IPS-11a (cell line): Measurements from ENCODE around the gene SELENOT.
"Not testable (repeated sequence)": the region's sequence is repeated elsewhere in the genome, so short reads cannot be mapped to it uniquely, and the experiment has no call there.

Experiments
- H3K4me3 ChIP-seq: one replicate; pipeline ENCODE4 v1.5.1; 2013; ENCODE audit warnings: low read depth, low read length, control low read depth

The SELENOT gene, protein sequence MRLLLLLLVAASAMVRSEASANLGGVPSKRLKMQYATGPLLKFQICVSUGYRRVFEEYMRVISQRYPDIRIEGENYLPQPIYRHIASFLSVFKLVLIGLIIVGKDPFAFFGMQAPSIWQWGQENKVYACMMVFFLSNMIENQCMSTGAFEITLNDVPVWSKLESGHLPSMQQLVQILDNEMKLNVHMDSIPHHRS

DNA sequence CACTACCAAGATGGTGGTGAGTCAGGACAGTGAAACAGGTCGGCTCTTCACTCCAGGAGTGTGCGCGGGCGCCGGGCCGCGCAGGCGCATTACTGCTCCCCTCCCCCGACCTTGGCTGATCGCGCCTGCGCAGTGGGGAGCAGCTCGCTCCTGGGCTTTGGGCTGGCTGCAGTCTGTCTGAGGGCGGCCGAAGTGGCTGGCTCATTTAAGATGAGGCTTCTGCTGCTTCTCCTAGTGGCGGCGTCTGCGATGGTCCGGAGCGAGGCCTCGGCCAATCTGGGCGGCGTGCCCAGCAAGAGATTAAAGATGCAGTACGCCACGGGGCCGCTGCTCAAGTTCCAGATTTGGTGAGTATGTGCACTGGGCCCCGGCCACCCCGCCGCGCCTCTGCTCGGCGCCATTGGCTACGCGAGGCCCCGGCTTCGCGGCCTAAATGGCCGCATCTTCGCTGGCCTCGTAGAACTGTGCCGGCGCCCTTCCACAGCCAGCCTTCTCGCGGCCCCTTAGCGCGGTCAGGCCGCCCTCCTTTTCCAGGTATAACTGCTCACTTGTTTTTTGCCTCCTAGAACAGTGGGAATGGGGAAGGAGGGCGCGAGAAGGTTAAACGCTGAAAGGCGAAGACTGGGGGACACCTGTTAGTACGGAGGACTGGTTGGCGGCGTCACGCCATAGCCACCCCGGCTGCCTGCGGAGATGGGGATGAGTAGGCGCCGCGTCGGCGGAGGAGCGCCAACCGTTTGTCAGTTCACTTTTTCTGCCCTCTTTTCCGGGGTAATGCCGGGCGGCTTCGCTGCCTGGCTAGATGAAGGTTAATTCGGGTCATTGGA is at the start of gene SELENOT:
Gene SELENOT (plus strand): TSS at position 169 of the 827 bp plus-strand sequence. CDS start 42 bp downstream, at position 211.
- H3K4me3 ChIP-seq = peak within 1 kb of the TSS; percentile 89

DNA sequence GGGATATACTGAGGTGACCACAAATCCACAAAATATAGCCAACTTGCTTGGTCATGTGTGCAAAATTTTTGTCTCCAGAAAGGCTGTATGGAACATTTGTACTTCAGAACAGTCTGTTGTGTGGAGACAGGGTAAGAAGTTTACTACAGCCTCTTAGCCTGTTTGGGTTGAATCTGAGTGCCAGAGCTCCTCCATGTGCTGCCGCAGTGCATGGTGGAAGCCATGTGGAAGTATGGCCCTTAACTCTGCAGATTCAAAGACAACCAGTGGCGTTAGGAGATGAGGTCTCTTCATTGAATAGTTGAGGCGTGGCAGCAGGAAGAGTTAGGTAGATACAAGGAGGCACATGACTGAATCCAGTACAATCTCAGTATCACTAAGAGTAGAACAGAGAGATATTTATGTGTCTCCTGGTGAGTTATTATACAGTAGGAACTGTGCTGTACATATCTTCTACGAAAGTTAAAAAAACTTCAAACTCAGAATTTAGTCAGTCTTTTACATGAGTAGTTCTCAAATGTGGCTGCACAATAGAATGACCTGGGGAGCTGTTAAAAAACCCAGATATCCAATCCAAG is 47.2 kb upstream of the SELENOT start:
- no peak overlapping the region for H3K4me3 ChIP-seq

DNA sequence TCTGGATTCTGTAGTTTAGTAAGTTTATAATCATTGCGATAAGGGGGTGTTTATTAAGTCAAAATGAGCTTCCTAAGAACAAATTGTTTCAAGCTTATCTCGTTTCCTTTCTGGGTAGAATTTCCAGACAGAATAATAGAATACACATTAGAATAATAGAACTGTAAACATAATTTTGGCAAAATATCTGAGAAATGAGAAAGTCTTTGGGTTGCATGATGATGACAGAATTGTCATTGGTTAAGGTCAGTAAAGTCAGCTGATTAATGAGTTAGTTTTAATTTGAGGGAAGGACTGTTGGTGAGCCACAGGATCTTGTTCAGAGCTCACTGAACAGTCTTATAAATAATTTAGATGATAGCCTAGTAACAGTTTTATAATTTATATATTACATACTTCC is 46.3 kb upstream of the SELENOT start:
- no peak overlapping the region for H3K4me3 ChIP-seq

DNA sequence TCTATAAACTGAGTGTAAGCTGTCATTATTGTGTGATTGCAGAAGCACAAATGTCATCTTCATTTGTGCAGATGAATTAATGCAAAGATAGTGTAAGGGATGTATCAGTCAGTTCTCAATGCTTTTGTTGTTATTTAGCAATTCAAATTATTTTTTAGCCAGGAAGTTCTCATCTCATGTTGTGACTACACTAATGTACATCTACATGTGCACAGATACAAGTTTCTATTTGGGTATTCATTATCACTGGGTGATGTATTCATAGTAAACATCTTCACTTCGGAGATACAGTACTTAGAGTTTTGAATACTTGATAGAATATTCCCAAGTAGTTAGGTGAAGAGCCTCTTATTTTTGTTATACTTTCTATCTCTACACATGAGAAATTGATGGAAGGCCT is 45.4 kb upstream of the SELENOT start:
- H3K4me3 ChIP-seq = no peak overlapping the region

DNA sequence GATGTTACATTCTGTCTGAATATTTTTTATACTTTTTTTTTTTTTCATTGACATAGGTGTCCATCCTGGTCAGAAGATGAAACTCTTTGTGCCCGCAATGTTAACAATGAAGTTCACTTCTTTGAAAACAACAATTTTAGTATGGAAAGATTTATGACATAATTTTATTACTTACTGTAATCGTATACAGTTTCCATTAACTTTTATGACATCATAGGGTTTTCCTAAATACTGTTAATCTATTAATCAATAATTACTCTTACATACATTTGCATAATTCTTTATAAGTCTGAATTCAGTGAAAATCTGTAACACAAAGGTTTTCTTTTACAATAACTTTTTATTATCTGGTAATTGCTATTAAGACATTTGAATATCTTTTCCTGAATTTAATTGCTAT is 38.9 kb upstream of the SELENOT start:
- H3K4me3 ChIP-seq = no peak overlapping the region

DNA sequence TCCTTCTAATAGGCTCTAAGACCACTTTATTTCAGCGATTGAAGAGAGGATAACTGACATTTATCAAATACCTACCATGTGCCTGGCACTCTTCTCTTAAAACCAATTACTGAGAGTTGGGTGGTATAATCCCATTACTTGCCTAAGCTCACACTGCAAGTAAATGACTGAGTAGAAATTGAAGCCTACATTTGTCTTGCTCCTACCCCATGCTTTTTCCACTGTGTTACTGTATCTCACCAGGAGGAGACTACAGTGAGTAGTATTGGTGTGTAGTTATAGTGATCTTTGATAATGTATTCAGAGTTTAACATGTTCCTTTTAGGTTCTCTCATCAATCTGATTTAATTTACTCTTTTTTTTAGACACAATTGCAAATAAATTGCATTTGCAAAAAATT is 35.8 kb upstream of the SELENOT start:
- no peak overlapping the region for H3K4me3 ChIP-seq

DNA sequence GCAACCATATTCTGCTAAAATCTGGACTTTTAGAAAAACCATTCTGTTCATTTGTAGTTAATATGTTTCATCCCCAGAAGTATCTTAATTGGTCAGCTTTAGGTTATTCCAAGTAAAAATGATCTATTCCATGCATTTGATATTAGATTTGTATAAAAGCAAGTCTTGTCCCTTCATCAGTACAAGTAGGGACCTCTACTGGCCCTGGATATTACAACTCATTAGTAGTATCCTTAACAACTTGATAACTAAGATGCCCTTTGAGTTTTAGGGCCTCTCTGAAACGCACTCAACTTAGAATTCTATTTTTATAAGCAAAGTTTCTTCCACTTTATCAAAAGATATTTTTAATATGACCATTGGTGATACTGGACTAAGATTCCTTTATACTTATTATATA is 25.3 kb upstream of the SELENOT start:
- H3K4me3 ChIP-seq = no peak overlapping the region

DNA sequence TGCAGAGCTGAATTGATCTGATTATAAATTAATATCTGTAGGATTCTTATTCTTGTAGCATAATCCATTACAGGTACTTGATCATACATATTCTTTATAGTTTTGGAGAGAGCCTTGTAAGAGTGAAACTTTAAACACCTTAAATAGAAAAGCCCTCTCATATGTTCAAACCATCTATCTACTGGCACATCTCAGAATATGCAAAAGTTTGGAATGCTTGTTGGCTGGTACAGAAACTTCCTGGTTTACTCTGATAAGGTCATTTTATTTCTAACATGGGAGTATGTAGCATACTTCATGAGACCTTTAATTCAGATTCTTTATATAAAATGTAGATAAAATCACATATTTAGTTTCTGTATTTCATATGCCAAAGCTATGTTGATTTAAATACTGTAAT is 21.9 kb upstream of the SELENOT start:
- H3K4me3 ChIP-seq = no peak overlapping the region

DNA sequence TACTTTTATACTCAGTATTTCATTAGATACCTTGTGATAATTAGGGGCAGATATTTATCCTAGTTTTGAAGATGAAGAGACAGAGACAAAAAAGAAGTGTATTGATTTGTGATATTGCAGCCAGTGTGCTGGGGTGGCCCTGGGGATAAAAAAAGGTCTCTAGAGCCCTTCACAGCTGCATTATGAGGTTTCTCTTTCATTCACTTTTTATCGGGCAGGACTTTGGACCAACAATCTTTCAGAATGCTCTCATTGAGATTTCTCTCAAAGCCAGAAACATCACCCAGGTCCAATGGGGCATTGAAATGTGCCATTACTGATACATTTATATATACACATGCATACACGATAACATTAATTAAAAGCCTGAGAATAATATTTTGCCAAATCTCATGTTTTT is 20.5 kb upstream of the SELENOT start:
- H3K4me3 ChIP-seq = no peak overlapping the region

DNA sequence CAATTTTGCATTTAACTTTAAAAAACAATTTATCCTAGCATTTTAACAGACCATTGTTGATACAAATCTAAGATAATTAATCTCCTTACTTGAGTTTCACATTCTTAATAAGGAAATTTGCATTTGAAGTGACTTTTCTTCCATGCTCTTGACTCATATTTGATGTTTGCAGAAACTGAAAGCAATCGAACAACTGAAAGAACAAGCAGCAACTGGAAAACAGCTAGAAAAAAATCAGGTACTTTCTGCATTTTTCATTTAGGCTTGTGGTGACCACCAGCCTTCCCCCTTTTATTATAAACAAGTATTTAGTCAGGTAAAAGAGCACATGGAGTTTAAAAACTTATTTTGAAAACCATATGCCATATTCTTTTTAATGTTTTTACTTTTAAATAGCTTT is 20.1 kb upstream of the SELENOT start:
- H3K4me3 ChIP-seq = no peak overlapping the region

DNA sequence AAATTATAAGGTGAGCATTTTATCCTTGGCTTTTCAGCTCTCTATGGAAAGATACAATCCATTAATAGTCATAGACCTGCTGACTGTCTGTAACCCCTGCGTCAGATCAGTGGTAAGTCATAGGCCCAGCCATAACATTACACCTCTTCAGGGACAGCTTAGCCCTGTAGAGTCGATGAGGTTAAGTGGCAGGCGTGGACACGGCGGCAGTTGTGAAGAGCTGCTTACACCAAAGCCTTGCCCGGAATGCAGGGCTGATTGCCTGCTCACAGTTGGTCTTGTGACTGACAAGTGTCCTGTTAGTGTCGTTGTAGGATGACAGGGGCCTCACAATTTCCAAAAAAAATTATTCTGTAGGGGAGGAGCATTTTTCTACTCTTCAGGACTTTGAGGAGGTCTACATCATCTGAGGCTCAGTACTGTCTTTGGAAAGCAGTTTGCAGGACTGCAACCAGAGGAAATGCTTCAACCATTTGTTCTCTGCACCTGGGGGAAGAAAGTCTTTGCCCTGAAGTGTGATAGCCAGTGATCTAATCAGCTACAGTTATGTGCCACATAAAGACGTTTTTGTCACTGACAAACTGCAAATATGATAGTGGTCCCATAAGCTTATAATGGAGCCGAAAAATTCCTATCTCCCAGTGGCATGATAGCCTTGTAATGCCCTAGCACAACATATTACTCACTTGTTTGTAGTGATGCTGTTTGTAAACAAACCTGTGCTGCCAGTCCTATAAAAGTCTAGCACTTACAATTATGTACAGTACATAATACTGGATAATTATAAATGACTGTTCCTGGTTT is 14.9 kb upstream of the SELENOT start:
- H3K4me3 ChIP-seq = no peak overlapping the region

DNA sequence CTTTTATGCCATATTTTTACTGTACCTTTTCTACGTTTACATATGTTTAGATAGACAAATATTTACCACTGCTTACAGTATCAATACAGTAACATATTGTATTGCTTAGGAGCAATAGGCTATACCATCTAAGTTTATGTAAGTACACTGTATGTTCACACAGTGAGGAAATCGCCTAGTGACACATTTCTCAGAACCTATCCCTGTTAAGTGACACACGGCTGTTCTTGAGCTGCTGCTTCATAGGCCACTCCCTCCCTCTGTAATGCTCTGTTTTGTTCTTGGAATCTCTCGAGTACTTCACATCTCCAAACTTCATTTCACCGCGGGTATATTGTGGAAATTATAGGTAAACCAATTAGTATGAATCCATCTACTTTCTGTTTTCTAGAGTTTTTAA is 13.4 kb upstream of the SELENOT start:
- no peak overlapping the region for H3K4me3 ChIP-seq

DNA sequence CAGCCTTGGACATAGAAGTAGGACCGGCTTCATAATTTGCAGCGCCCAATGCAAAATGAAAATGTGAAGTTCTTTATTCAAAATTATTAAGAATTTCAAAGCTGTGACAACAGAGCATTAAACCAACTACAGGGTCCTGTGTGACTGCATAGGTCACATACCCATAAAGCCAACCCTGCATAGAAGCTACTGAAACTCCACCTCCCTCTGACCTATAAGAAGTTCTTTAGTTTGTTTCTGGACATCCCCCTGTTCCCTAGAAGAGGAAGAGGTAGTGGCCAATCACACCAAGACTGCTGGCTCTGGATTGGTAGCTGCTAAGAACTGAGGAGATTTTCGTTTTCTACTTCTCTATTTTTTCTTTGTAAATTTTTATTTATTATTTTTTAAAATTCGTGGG is 9.0 kb upstream of the SELENOT start:
- no peak overlapping the region for H3K4me3 ChIP-seq

DNA sequence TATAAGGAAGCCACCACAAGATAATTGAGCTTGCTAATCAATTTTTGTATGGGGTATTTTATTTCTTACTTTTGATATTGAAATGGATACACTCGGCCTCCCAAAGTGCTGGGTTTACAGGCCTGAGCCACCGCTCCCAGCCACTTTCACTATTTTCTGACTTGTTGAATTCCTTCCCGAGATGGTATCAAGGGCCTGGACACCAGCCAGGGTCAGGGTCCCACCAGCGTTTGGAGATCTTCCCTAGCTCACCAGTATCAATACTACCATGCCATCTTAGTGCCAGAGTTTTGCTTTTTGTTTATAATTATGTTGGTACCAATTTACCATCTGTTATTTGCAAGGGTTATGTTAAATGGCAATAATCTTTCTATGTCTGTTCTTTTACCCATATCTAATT is 5.5 kb upstream of the SELENOT start:
- no peak overlapping the region for H3K4me3 ChIP-seq

DNA sequence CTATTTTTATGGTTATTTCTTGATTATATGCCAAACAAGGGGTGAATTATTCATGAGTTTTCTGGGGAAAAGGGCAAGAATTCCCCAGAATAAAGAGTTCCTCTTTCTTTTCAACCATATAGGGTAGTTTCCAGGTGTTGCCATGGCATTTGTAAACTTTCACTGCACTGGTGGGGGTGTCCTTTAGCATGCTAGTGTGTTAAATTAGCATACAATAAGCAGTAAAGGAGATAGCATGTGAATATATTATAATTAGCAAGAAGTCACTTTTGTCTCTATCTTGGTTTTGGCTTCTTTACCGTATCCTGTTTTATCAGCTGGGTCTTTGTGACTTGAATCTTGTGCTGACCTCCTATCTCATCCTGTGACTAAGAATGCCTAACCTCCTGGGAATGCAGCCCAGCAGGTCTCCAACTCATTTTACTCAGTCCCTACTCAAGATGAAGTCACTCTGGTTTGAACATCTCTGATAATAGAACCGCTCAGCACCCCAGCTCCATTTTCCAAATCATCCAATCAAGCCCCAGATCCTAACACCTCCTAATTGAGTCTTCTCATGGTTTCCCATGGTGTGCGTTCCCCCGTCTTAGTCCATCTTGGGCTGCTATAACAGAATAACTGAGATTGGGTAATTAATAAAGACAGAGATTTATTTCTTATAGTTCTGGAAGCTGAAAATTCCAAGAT is 3.4 kb upstream of the SELENOT start:
- no peak overlapping the region for H3K4me3 ChIP-seq

DNA sequence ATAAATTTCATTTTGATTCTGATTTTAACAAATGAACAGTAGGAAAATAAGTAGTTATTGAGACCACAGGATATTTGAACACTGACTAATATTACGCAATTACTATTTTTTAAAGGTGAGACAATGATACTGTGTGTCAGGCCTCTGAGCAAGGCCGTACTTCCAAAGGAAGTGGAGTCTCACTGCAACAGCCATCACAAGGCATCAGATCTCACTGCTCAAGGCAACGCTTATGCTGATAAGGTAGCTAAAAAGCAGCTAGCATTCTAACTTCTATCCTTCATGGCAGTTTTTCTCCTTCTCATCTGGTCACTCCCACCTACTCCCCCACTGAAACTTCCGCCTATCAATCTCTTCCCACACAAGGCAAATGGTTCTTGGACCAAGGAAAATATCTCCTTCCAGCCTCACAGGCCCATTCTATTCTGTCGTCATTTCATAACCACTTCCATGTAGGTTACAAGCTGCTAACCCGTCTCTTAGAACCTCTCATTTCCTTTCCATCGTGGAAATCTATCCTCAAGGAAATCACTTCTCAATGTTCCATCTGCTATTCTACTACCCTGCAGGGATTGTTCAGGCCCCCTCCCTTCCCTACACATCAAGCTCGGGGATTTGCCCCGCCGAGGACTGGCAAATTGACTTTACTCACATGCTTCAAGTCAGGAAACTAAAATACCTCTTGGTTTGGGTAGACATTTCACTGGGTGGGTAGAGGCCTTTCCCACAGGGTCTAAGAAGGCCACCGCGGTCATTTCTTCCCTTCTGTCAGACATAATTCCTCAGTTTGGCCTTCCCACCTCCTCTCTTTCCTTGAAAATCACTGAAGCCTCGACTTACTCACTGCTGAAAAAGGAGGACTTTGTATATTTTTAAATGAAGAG is 2.2 kb upstream of the SELENOT start:
- H3K4me3 ChIP-seq = not testable (repeated sequence)

DNA sequence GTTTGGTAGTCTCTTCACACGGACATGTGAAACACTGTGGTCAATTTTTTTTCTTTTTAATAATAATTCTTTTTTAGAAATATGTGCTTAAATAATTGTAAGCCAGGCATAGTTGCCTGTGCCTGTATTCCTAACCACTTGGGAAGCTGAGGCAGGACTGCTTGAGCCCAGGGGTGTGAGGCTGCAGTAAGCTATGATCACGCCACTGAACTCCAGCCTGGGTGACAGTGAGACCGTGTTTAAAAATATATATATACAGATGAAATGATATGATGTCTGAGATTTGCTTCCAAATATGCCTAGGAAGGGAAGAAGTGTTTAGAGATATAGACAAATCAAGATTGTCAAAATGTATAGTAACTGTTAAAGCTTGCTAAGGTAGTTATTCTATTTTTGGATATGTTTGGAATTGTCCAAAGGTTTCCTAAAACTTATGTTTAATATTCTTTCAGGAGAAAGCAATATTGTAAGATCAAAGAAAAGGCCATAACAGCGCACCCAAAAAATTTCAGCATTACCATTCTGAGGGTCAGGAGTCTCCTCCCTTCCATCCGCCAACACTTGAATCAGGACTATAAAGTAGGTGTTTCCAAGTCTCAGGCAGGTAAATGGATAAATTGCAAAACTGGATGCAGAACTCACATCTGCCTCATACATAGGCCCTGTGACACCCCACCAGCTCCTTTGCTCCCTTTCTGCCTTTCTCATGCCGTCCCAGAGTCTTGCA is 532 bp upstream of the SELENOT start:
- peak overlapping the region; percentile 89 for H3K4me3 ChIP-seq

DNA sequence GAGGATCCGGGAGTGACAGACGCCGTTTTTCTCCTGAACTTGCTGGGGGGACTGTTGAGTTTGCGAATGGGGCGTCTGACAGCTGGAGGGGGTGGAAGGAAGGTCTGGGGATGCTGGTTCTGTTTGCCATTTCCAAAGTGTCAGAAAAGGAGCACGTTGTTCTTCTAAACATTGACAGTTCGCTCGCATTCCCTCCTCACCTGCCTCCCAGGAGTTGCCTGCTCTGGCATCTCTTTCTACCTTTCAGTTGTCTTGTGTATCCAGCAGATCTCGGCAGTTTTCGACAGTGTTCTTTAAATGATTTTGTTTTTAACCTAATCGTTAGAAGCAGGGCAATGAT is 829 bp downstream of the SELENOT start:
- H3K4me3 ChIP-seq = peak overlapping the region; percentile 89

DNA sequence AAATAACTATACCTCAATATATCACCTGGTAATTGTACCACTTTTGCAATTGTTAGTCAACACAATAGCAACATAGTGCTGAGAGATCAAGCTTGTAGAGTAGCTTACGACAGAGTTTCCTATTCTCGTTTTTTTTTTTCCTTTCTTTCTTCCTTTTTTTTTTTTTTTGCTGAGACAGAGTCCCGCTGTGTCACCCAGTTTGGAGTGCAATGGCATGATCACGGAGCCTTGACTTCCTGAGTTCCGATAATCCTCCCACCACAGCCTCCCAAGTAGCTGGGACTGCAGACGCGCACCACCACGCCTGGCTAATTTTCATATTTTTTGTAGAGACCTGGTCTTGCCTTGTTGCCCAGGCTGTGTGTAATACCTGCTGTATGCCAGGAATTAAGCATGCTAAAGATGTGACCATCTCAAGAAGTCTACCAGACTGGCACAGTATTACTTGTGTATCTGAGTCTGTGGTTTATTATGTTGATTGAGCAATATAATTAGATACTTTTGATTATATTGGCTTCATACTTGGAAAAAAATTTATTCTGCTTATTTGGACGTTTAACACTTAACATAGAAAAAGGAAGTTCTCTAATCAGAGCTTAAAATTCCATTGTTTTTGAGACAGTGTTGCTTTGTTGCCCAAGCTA is 3.0 kb downstream of the SELENOT start:
- no peak overlapping the region for H3K4me3 ChIP-seq
